OCI-LY1 (cell line): ENCODE results near the gene TMEM266.
"Not testable (repeated sequence)": the region's sequence is repeated elsewhere in the genome, so short reads cannot be mapped to it uniquely, and the experiment has no call there.

Source experiments
- H2AFZ ChIP-seq: fragments of 200-600 bp; sonication (generic), shearing (Covaris generic); 2 replicates; pipeline ENCODE4 v1.6.0; 2014; ENCODE audit warnings: antibody characterized with exemption, mild to moderate bottlenecking, low read length
- H3F3A ChIP-seq: fragments of 200-600 bp; sonication (generic), shearing (Covaris generic); 2 replicates; pipeline ENCODE4 v1.6.0; 2014; ENCODE audit warnings: mild to moderate bottlenecking, antibody characterized with exemption, low read length, moderate library complexity; ENCODE audit not compliant: insufficient read depth
- H3K27ac ChIP-seq: fragments of 200-600 bp; sonication (generic); 2 replicates; pipeline ENCODE4 v1.5.1; 2014; ENCODE audit warnings: low read length, mixed run types, mild to moderate bottlenecking, low read depth; ENCODE audit not compliant: poor library complexity, severe bottlenecking
- H3K27me3 ChIP-seq: fragments of 200-600 bp; sonication (generic); 2 replicates; pipeline ENCODE4 v1.6.0; 2014; ENCODE audit warnings: antibody characterized with exemption, mild to moderate bottlenecking, low read length, moderate library complexity; ENCODE audit not compliant: insufficient read depth
- H3K36me3 ChIP-seq: fragments of 200-600 bp; sonication (generic); 2 replicates; pipeline ENCODE4 v1.6.1; 2014; ENCODE audit warnings: mild to moderate bottlenecking, antibody characterized with exemption, low read length, moderate library complexity, mixed read lengths; ENCODE audit not compliant: insufficient read depth
- H3K4me1 ChIP-seq: fragments of 200-600 bp; sonication (generic); 2 replicates; pipeline ENCODE4 v1.5.1; 2014; ENCODE audit warnings: mild to moderate bottlenecking, low read length, moderate library complexity; ENCODE audit not compliant: insufficient read depth, severe bottlenecking
- H3K4me2 ChIP-seq: fragments of 200-600 bp; sonication (generic), shearing (Covaris generic); 2 replicates; pipeline ENCODE4 v1.6.1; 2014; ENCODE audit warnings: low read length
- H3K4me3 ChIP-seq: fragments of 200-600 bp; sonication (generic); 2 replicates; pipeline ENCODE4 v1.5.1; 2014; ENCODE audit warnings: low read length, low read depth, mild to moderate bottlenecking, mixed read lengths; ENCODE audit not compliant: poor library complexity, severe bottlenecking
- H3K79me2 ChIP-seq: fragments of 200-600 bp; shearing (Covaris generic); 2 replicates; pipeline ENCODE4 v1.6.1; 2016; ENCODE audit warnings: mixed run types, low read length, mixed read lengths; ENCODE audit not compliant: insufficient read depth
- H3K9ac ChIP-seq: fragments of 200-600 bp; sonication (generic), shearing (Covaris generic); 2 replicates; pipeline ENCODE4 v1.6.1; 2014; ENCODE audit warnings: mild to moderate bottlenecking, low read length, mixed read lengths
- H3K9me2 ChIP-seq: fragments of 200-600 bp; sonication (generic), shearing (Covaris generic); 2 replicates; pipeline ENCODE4 v1.6.1; 2014; ENCODE audit warnings: low read depth, mild to moderate bottlenecking, low read length, mixed read lengths
- H3K9me3 ChIP-seq: fragments of 200-600 bp; shearing (Covaris generic); 2 replicates; pipeline ENCODE4 v1.6.1; 2014; ENCODE audit warnings: low read length, mixed read lengths
- H4K20me1 ChIP-seq: fragments of 200-600 bp; sonication (generic), shearing (Covaris generic); 2 replicates; pipeline ENCODE4 v1.6.0; 2016; ENCODE audit warnings: mild to moderate bottlenecking, low read length; ENCODE audit not compliant: insufficient read depth
- EZH2 ChIP-seq: fragments of 200-600 bp; sonication (generic), shearing (Covaris generic); IDR thresholded peaks from 2 replicates; pipeline ENCODE4 v1.8.0; 2017; ENCODE audit warnings: borderline replicate concordance, mixed run types, mild to moderate bottlenecking, antibody characterized with exemption, low read length, moderate library complexity, mixed read lengths
- TF ChIP-seq, protein P1 (sequence below): fragments of 200-600 bp; sonication (generic), shearing (Covaris generic); IDR thresholded peaks from 2 replicates; pipeline ENCODE4 v1.5.1; 2017; ENCODE audit warnings: mild to moderate bottlenecking, antibody characterized with exemption, low read length, moderate library complexity, mixed read lengths

TMEM266 gene, protein sequence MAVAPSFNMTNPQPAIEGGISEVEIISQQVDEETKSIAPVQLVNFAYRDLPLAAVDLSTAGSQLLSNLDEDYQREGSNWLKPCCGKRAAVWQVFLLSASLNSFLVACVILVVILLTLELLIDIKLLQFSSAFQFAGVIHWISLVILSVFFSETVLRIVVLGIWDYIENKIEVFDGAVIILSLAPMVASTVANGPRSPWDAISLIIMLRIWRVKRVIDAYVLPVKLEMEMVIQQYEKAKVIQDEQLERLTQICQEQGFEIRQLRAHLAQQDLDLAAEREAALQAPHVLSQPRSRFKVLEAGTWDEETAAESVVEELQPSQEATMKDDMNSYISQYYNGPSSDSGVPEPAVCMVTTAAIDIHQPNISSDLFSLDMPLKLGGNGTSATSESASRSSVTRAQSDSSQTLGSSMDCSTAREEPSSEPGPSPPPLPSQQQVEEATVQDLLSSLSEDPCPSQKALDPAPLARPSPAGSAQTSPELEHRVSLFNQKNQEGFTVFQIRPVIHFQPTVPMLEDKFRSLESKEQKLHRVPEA

DNA sequence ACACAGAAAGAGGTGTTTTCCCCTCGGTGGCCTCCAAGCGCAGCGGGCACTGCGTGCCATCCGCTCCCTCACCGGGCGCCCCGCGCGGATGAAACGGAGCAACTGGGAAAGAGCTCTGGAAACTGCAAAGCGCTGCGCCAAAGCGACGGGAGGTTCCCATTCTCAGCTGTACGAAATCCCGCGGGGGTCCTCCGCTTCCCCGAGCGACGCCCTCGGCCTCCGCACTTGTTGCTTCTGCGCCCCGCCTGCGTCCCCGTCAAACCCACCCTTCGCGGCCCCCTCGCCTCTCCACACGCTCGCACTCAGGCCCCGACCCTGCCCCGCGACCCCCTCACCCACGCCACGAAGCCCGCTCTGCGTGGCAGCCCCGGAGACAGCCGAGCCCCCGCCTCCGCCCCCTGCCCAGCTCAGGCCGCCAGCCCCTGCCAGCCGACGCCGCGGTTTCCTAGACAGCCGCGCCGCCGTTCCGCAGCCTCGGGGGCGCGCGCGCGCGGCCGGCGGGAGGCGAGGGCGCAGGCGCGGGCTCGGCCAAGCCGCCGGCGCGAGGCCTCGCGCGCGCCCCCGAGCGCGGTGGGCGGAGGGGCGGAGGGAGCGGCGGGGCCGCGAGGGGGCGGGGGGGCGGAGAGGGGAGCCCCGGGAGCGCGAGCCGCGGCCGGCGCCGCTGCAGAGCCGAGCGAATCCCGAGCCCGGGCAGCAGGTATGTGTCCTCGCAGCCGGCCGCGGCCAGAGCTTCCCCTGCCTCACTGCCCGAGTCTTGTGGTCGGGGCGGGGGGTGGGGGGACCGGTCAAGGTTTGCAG, at the start of gene TMEM266:
TSS of gene TMEM266 (plus strand) at position 666 of the 798 bp plus-strand sequence. CDS start 74,279 bp downstream, outside the sequence.
- no peak within 1 kb of the TSS for H2AFZ ChIP-seq
- H3K4me2 ChIP-seq, result peak within 1 kb of the TSS; percentile 42
- H3K36me3 ChIP-seq, result no peaks in the 10 kb centered on the region
- H3K9ac ChIP-seq, result no peak within 1 kb of the TSS
- peaks cover 2% of the 10 kb centered on the region; the same call in 1 of the 2 replicates for H3F3A ChIP-seq
- H3K79me2 ChIP-seq, result no peaks in the 10 kb centered on the region
- H3K27me3 ChIP-seq, result no peaks in the 10 kb centered on the region; the same call in 1 of the 2 replicates
- no peak within 1 kb of the TSS for H3K27ac ChIP-seq
- H3K9me3 ChIP-seq, result no peaks in the 10 kb centered on the region
- peak within 1 kb of the TSS; percentile 52 for H3K4me3 ChIP-seq
- no peaks in the 10 kb centered on the region for H4K20me1 ChIP-seq
- H3K4me1 ChIP-seq, result peaks cover 9% of the 10 kb centered on the region
- no peaks in the 10 kb centered on the region for H3K9me2 ChIP-seq
- TF ChIP-seq, protein P1, sequence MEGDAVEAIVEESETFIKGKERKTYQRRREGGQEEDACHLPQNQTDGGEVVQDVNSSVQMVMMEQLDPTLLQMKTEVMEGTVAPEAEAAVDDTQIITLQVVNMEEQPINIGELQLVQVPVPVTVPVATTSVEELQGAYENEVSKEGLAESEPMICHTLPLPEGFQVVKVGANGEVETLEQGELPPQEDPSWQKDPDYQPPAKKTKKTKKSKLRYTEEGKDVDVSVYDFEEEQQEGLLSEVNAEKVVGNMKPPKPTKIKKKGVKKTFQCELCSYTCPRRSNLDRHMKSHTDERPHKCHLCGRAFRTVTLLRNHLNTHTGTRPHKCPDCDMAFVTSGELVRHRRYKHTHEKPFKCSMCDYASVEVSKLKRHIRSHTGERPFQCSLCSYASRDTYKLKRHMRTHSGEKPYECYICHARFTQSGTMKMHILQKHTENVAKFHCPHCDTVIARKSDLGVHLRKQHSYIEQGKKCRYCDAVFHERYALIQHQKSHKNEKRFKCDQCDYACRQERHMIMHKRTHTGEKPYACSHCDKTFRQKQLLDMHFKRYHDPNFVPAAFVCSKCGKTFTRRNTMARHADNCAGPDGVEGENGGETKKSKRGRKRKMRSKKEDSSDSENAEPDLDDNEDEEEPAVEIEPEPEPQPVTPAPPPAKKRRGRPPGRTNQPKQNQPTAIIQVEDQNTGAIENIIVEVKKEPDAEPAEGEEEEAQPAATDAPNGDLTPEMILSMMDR, result no peak
- TF ChIP-seq EZH2, result no peak

DNA sequence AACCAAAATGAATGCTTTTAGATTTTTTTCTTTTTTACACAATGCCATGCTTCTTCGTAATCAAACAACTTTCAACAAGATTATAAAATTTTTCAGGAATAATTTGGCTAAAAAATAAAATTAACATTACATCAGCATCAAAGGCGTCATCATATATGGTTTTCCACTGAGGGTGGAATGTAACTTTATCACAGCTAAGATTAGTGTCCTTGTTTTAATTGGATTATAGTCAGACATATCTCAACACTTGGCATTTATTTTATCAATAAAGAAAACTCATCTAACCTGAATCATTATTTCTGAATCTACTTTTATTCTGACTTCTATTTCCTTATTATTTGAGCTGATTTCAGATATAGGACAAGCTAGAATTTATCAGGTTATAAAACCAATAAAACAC, 49.2 kb upstream of the TMEM266 start:
- no peaks in the 10 kb centered on the region for H3K9me3 ChIP-seq
- H3K79me2 ChIP-seq, result no peaks in the 10 kb centered on the region
- H3F3A ChIP-seq, result no peaks in the 10 kb centered on the region
- H2AFZ ChIP-seq, result no peak overlapping the region
- H3K9me2 ChIP-seq, result no peaks in the 10 kb centered on the region
- H3K36me3 ChIP-seq, result no peaks in the 10 kb centered on the region
- H3K27ac ChIP-seq, result no peak overlapping the region
- no peak overlapping the region for H3K9ac ChIP-seq
- no peak overlapping the region for H3K4me2 ChIP-seq
- no peaks in the 10 kb centered on the region for H3K27me3 ChIP-seq
- TF ChIP-seq, protein P1, result no peak
- TF ChIP-seq EZH2, result no peak
- no peaks in the 10 kb centered on the region for H4K20me1 ChIP-seq
- no peak overlapping the region for H3K4me3 ChIP-seq
- no peaks in the 10 kb centered on the region for H3K4me1 ChIP-seq

DNA sequence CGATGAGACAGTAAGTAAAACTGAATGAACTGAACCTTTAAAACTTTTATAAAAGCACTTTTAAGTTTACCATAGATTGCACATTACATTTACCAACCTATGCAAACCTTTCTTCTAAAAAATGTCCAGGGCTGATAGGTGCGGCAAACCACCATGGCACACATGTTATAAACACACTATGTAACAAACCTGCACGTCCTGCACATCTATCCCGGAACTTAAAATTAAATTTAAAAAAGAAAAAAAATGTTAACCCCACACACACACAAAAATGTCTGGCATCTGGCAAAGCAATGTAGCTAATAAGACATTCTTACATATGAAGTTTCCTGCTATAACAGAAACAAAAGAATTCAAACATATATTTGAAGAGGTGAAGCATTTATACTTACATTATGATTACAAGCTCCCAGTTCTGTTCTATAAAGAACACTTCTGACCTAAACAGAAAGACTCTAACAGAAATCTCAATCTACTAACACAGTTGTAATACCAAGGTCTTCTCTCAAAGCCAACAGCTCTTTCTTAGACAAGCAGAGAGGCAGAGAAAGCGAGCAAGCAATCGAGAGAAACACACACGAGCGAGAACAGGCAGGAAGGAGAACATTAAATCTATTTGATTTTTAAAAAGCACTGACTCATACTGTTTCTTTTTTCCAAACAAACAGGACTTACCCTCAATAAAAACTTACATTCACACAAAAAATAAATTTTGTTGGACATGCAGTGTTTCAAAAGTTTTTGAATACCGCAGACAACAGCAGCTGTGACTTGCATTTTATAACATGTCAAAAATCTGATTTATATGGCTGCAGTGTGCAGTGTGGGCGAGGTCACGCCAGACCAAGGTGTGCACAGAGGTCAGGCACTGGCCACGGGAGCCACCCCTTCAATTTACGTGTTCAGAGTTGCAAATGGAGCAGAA, 47.9 kb upstream of the TMEM266 start, which contains the start of gene NRG4:
TSS of gene NRG4 (minus strand) at position 798 of the 925 bp plus-strand sequence. CDS start 1,194 bp downstream, outside the sequence.
- Histone ChIP-seq H3F3A (no peaks in the 10 kb centered on the region), H3K27ac (no peak within 1 kb of the TSS), H3K4me3 (no peak within 1 kb of the TSS), H3K36me3 (no peaks in the 10 kb centered on the region), H4K20me1 (no peaks in the 10 kb centered on the region), H3K9ac (no peak within 1 kb of the TSS), H3K9me3 (no peaks in the 10 kb centered on the region), H3K27me3 (no peaks in the 10 kb centered on the region), H3K4me2 (no peak within 1 kb of the TSS), H3K9me2 (no peaks in the 10 kb centered on the region), H3K4me1 (no peaks in the 10 kb centered on the region), H3K79me2 (no peaks in the 10 kb centered on the region), H2AFZ (no peak within 1 kb of the TSS)
- TF ChIP-seq EZH2, result no peak
- TF ChIP-seq, protein P1, result no peak

DNA sequence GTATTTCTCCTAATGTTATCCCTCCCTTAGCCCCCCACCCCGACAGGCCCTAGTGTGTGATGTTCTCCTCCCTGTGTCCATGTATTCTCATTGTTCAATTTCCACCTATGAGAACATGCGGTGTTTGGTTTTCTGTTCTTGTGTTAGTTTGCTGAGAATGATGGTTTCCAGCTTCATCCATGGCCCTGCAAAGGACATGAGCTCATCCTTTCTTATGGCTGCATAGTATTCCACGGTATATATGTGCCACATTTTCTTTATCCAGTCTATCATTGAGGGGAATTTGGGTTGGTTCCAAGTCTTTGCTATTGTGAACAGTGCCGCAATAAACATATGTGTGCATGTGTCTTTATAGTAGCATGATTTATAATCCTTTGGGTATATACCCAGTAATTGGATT, 46.3 kb upstream of the TMEM266 start:
- H3F3A ChIP-seq, H3K27me3 ChIP-seq, H3K27ac ChIP-seq, H3K4me3 ChIP-seq, H3K9ac ChIP-seq, H3K79me2 ChIP-seq, H4K20me1 ChIP-seq, H2AFZ ChIP-seq, H3K36me3 ChIP-seq, H3K4me1 ChIP-seq, H3K9me2 ChIP-seq, H3K9me3 ChIP-seq, H3K4me2 ChIP-seq: not testable (repeated sequence)
